ENCODE data around the gene SEC22A.

Gene SEC22A

GRCh38 chr3:123201557-123202427 is at the start of gene SEC22A:
Gene SEC22A, plus strand, starts transcription at chr3:123201943. Its CDS starts 7,275 bp downstream, at chr3:123209218.
- peak; percentile 83 to 92 for DNase-seq (ENCODE audit: low read depth in 2 of 2)

- no peak for DNase-seq (ENCODE audit: low read depth in 2 of 2)
Observed at GRCh38 chr3:123152687-123153086, 49.1 kb upstream of the SEC22A start.

- no peak for DNase-seq (ENCODE audit: low read depth in 2 of 2)
Observed at GRCh38 chr3:123153125-123154019, 48.4 kb upstream of the SEC22A start.

- DNase-seq (ENCODE audit: low read depth in 2 of 2), result no peak
Observed at GRCh38 chr3:123154020-123154985, 47.4 kb upstream of the SEC22A start.

GRCh38 chr3:123155471-123156011 is 46.2 kb upstream of the SEC22A start:
- no peak for DNase-seq (ENCODE audit: low read depth in 2 of 2)

GRCh38 chr3:123156276-123156995 is 45.3 kb upstream of the SEC22A start:
- DNase-seq (ENCODE audit: low read depth in 2 of 2), result no peak

GRCh38 chr3:123157209-123157597 is 44.5 kb upstream of the SEC22A start:
- no peak for DNase-seq (ENCODE audit: low read depth in 2 of 2)

- DNase-seq (ENCODE audit: low read depth in 2 of 2), result no peak
Observed at GRCh38 chr3:123157598-123158287, 44.0 kb upstream of the SEC22A start.

GRCh38 chr3:123158330-123158729 is 43.4 kb upstream of the SEC22A start:
- DNase-seq (ENCODE audit: low read depth in 2 of 2), result no peak

- no peak for DNase-seq (ENCODE audit: low read depth in 2 of 2)
Observed at GRCh38 chr3:123158899-123159390, 42.8 kb upstream of the SEC22A start.

GRCh38 chr3:123159926-123160635 is 41.7 kb upstream of the SEC22A start:
- DNase-seq (ENCODE audit: low read depth in 2 of 2), result no peak

GRCh38 chr3:123161167-123161566 is 40.6 kb upstream of the SEC22A start:
- no peak for DNase-seq (ENCODE audit: low read depth in 2 of 2)

GRCh38 chr3:123163141-123163540 is 38.6 kb upstream of the SEC22A start:
- no peak for DNase-seq (ENCODE audit: low read depth in 2 of 2)

- DNase-seq (ENCODE audit: low read depth in 2 of 2), result no peak
Observed at GRCh38 chr3:123165163-123165562, 36.6 kb upstream of the SEC22A start.

- no peak for DNase-seq (ENCODE audit: low read depth in 2 of 2)
Observed at GRCh38 chr3:123167686-123168085, 34.1 kb upstream of the SEC22A start.

- no peak for DNase-seq (ENCODE audit: low read depth in 2 of 2)
Observed at GRCh38 chr3:123168122-123168521, 33.6 kb upstream of the SEC22A start.

- DNase-seq (ENCODE audit: low read depth in 2 of 2), result no peak
Observed at GRCh38 chr3:123168605-123169004, 33.1 kb upstream of the SEC22A start.

GRCh38 chr3:123169492-123169929 is 32.2 kb upstream of the SEC22A start:
- DNase-seq (ENCODE audit: low read depth in 2 of 2), result no peak

- DNase-seq (ENCODE audit: low read depth in 2 of 2), result no peak
Observed at GRCh38 chr3:123169930-123170329, 31.8 kb upstream of the SEC22A start.
